GM03348 (cell line): ENCODE data around the gene NAA60.
"Not testable (repeated sequence)": the region's sequence is repeated elsewhere in the genome, so short reads cannot be mapped to it uniquely, and the experiment has no call there.

Experiments used
- DNase-seq: peaks from one replicate; pipeline ENCODE4 v3.0.0; 2012; ENCODE audit warnings: low spot score

NAA60 gene

GRCh38 chr16:3484318-3485096 lies 41.0 kb downstream of the NAA60 start:
- DNase-seq: no peak

GRCh38 chr16:3485097-3485745 lies 41.7 kb downstream of the NAA60 start:
- DNase-seq: no peak

- no peak for DNase-seq
These were observed 42.5 kb downstream of the NAA60 start for GRCh38 chr16:3485821-3486505.

- no peak for DNase-seq
These were observed 43.2 kb downstream of the NAA60 start for GRCh38 chr16:3486506-3487215.

GRCh38 chr16:3487521-3488410 lies 44.3 kb downstream of the NAA60 start:
- no peak for DNase-seq

- no peak for DNase-seq
These were observed 45.3 kb downstream of the NAA60 start for GRCh38 chr16:3488801-3489200.

GRCh38 chr16:3490911-3491629 lies 47.6 kb downstream of the NAA60 start:
- DNase-seq: peak; percentile 4

- DNase-seq: peak; percentile 7
These were observed 48.9 kb downstream of the NAA60 start for GRCh38 chr16:3492356-3492755.

GRCh38 chr16:3494386-3494973 lies 51.0 kb downstream of the NAA60 start:
- DNase-seq: no peak

GRCh38 chr16:3495176-3495575 lies 51.7 kb downstream of the NAA60 start, which contains the start of gene C16orf90:
C16orf90 (minus strand) TSS chr16:3495489; CDS start chr16:3495421, 68 bp downstream.
- no peak for DNase-seq

GRCh38 chr16:3496386-3496785 lies 52.9 kb downstream of the NAA60 start:
- no peak for DNase-seq

GRCh38 chr16:3497771-3498170 lies 54.3 kb downstream of the NAA60 start:
- no peak for DNase-seq

GRCh38 chr16:3498988-3499387 lies 55.5 kb downstream of the NAA60 start:
- no peak for DNase-seq

GRCh38 chr16:3501412-3501761 lies 57.9 kb downstream of the NAA60 start:
- not testable (repeated sequence) for DNase-seq

GRCh38 chr16:3501783-3502400 lies 58.4 kb downstream of the NAA60 start:
- DNase-seq: no peak

- DNase-seq: no peak
These were observed 60.0 kb downstream of the NAA60 start for GRCh38 chr16:3503523-3503922.

- DNase-seq: no peak
These were observed 65.3 kb downstream of the NAA60 start for GRCh38 chr16:3508736-3509135.

- no peak for DNase-seq
These were observed 66.0 kb downstream of the NAA60 start for GRCh38 chr16:3509470-3509928.

- DNase-seq: no peak
These were observed 66.9 kb downstream of the NAA60 start for GRCh38 chr16:3510416-3510815.
